IMR-90 (cell line): ENCODE measurements around the gene DOCK1.

Experiments
- BHLHE40 ChIP-seq: fragments of 150-350 bp; IDR thresholded peaks from 2 replicates; pipeline ENCODE4 v1.6.1; 2016; ENCODE audit warnings: mild to moderate bottlenecking, low read depth, low read length
- CHD1 ChIP-seq: IDR thresholded peaks from 2 replicates; pipeline ENCODE4 v1.6.1; 2012; ENCODE audit warnings: low read depth, low read length, improper control_type of control experiment
- CTCF ChIP-seq: conservative IDR thresholded peaks from 2 replicates; pipeline ENCODE4 v1.5.1; 2012; ENCODE audit warnings: mild to moderate bottlenecking, low read depth, low read length, improper control_type of control experiment
- MXI1 ChIP-seq: IDR thresholded peaks from 2 replicates; pipeline ENCODE4 v1.6.1; 2012; ENCODE audit warnings: low read depth, mild to moderate bottlenecking, low read length, moderate library complexity, borderline replicate concordance
- POLR2A ChIP-seq: IDR thresholded peaks from 2 replicates; pipeline ENCODE4 v1.6.1; 2012; ENCODE audit warnings: mild to moderate bottlenecking, low read depth, low read length
- RCOR1 ChIP-seq: IDR thresholded peaks from 2 replicates; pipeline ENCODE4 v1.6.1; 2012; ENCODE audit warnings: mild to moderate bottlenecking, low read length, improper control_type of control experiment; ENCODE audit not compliant: insufficient replicate concordance
- RFX5 ChIP-seq: IDR thresholded peaks from 2 replicates; pipeline ENCODE4 v1.8.0; 2012; ENCODE audit warnings: low read depth, mild to moderate bottlenecking, low read length, moderate library complexity
- SMC3 ChIP-seq: fragments of 150-350 bp; IDR thresholded peaks from 2 replicates; pipeline ENCODE4 v1.6.1; 2016; ENCODE audit warnings: low read depth, mild to moderate bottlenecking, antibody characterized with exemption, low read length, moderate library complexity

- TF ChIP-seq CTCF, result no peak
- no peak for TF ChIP-seq MXI1
- TF ChIP-seq CHD1, result no peak
- TF ChIP-seq BHLHE40, result no peak
- no peak for TF ChIP-seq RCOR1
- no peak for TF ChIP-seq SMC3
- TF ChIP-seq POLR2A, result no peak
- no peak for TF ChIP-seq RFX5
These were observed 209.9 kb downstream of the DOCK1 start for GRCh38 chr10:127115100-127115499.
